Measurements from ENCODE around the gene CAB39. TPM values are rescaled to one million over a fixed set of nuclear protein-coding genes. Genes with fewer than 3 reads are reported as not detected.
"Not testable (repeated sequence)": the region's sequence is repeated elsewhere in the genome, so short reads cannot be mapped to it uniquely, and the experiment has no call there.

Gene CAB39
- total RNA-seq, 2 experiments from 2014 or later = 122 to 148 TPM

DNA sequence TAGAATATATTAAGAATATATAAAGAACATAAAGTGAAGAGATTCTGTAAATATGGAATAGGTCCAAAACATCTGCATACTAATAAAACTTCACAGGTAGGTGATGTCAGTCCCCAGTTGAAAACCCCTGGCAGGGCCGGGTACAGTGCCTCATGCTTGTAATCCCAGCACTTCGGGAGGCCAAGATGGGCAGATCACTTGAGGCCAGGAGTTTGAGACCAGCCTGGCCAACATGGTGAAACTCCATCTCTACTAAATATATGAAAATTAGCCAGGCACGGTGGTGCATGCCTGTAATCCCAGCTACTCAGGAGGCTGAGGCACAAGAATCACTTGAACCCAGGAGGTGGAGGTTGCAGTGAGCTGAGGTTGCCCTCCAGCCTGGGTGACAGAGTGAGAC, 13.9 kb upstream of the CAB39 start:
- intact Hi-C loops (cut with DNase I, micrococcal nuclease); H3K4me3 Mint-ChIP-seq; H3K27ac Mint-ChIP-seq; H3K36me3 Mint-ChIP-seq (ENCODE audit: low read depth); H3K27me3 Mint-ChIP-seq; DNase-seq; POLR2A ChIA-PET; H3K9me3 Mint-ChIP-seq (ENCODE audit: low read depth); ATAC-seq: not testable (repeated sequence)
- CTCF ChIA-PET = interaction anchor here (0.7 to 1.0 kb wide), 2 partner anchors 10 to 100 kb away, joined by 3 read pairs; no protein-coding TSS in a partner anchor
- H3K4me1 Mint-ChIP-seq = peaks cover 18% of the 10 kb centered on the region

DNA sequence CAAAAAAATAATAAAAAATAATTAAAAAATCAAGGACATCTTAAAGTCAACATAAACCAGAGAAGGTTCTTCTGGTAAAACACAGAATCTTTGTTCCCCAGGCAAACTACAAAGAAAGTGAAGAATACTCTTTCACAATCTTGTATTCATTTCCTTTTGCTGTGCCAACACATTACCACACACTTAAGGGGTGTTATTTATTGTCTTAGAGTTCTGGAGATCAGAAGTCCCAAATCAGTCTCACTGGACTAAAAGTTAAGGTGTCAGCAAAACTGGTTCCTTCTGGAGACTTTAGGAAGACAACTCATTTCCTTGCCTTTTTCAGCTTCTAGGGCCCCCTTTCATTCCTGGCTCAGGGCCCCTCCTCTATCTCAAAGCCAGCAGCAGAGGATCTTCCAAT, 12.2 kb upstream of the CAB39 start:
- peaks cover 11% of the 10 kb centered on the region for H3K4me1 Mint-ChIP-seq
- ChIA-PET POLR2A (interaction anchor here (0.7 kb wide), 1 partner anchor 57 kb away, joined by 7 read pairs; no protein-coding TSS in a partner anchor), CTCF (interaction anchor here (1.3 to 1.6 kb wide), 2 partner anchors 10 to 14 kb away, joined by 4 to 5 read pairs; no protein-coding TSS in a partner anchor)
- H3K36me3 Mint-ChIP-seq (ENCODE audit: low read depth) = peaks cover 5% of the 10 kb centered on the region
- H3K27ac Mint-ChIP-seq = peak overlapping the region; percentile 4
- no peak overlapping the region for H3K4me3 Mint-ChIP-seq
- DNase-seq (no peak), ATAC-seq (no peak)
- H3K9me3 Mint-ChIP-seq (ENCODE audit: low read depth) = peaks cover 6% of the 10 kb centered on the region
- intact Hi-C loops (cut with DNase I, micrococcal nuclease) = no loop called here
- H3K27me3 Mint-ChIP-seq = no peaks in the 10 kb centered on the region

DNA sequence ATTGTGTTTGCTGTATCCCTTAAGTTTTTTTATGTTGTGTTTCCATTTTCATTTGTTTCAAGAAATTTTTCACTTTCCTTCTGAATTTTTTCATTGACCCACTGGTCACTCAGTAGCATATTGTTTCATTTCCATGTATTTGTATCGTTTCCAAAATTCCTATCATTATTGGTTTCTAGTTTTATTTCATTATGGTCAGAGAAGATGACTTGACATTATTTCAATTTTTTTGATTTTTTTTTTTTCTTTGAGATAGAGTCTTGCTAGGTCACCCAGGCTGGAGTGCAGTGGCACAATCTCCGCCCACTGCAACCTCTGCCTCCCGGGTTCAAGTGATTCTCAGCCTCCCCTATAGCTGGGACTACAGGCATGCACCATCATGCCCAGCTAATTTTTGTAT, 11.3 kb upstream of the CAB39 start:
- H3K4me3 Mint-ChIP-seq = no peak overlapping the region
- no peak for ATAC-seq

DNA sequence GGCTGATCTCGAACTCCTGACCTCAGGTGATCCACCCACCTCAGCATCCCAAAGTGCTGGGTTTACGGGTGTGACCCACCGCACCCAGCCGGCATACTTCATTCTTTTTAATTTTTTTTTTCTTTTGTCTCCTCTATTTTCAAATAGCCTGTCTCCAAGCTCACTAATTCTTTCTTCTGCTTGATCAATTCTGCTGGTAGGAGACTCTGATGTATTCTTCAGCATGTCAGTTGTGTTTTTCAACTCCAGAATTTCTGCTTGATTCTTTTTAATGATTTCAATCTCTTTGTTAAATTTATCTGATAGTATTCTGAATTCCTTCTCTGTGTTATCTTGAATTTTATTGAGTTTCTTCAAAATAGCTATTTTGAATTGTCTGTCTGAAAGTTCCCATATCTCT, 10.2 kb upstream of the CAB39 start:
- H3K36me3 Mint-ChIP-seq (ENCODE audit: low read depth); H3K27me3 Mint-ChIP-seq; H3K4me1 Mint-ChIP-seq; H3K9me3 Mint-ChIP-seq (ENCODE audit: low read depth); POLR2A ChIA-PET; H3K4me3 Mint-ChIP-seq; ATAC-seq; intact Hi-C loops (cut with DNase I, micrococcal nuclease); H3K27ac Mint-ChIP-seq; DNase-seq: not testable (repeated sequence)
- CTCF ChIA-PET = interaction anchor here (0.6 to 1.3 kb wide), 4 partner anchors 10 to 550 kb away, joined by 3 read pairs; partner anchors contain the start of gene CAB39

More for the DNA sequence above, 11.3 kb upstream of the CAB39 start:
- Mint-ChIP-seq H3K27ac (no peak overlapping the region), H3K4me1 (peaks cover 11% of the 10 kb centered on the region), H3K9me3 (ENCODE audit: low read depth) (peaks cover 6% of the 10 kb centered on the region), H3K36me3 (ENCODE audit: low read depth) (peaks cover 5% of the 10 kb centered on the region), H3K27me3 (no peaks in the 10 kb centered on the region)
- ChIA-PET POLR2A (no interaction called here), CTCF (interaction anchor here (1.2 to 1.6 kb wide), 2 partner anchors 9 to 13 kb away, joined by 3 to 5 read pairs; no protein-coding TSS in a partner anchor)
- DNase-seq = no peak
- intact Hi-C loops (cut with DNase I, micrococcal nuclease) = no loop called here

DNA sequence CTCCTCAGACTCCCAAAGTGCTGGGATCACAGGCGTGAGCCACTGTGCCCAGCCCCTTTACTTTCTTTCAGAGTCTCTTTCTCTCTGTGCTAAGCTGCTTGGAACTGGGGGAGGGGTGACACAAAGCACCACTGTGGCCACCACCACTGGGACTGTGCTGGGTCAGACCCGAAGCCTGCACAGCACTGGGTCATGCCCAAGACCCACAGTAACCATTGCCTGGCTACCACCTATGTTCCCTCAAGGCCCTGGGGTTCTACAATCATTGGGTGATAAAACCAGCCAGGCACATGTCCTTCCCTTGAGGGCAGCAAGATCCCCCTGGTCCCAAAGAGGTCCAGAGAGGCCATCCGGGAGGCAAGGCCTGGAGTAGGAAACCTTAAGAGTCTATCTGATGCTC, 9.1 kb upstream of the CAB39 start:
- peaks cover 5% of the 10 kb centered on the region for H3K36me3 Mint-ChIP-seq (ENCODE audit: low read depth)
- CTCF ChIA-PET = interaction anchor here (0.6 to 1.3 kb wide), 3 partner anchors 9 to 538 kb away, joined by 3 read pairs; partner anchors contain the start of gene CAB39
- intact Hi-C loops (cut with DNase I, micrococcal nuclease) = no loop called here
- no peaks in the 10 kb centered on the region for H3K27me3 Mint-ChIP-seq
- no peak for ATAC-seq
- no peak overlapping the region for H3K27ac Mint-ChIP-seq
- H3K9me3 Mint-ChIP-seq (ENCODE audit: low read depth) = peaks cover 6% of the 10 kb centered on the region
- POLR2A ChIA-PET = no interaction called here
- DNase-seq = no peak
- peaks cover 8% of the 10 kb centered on the region for H3K4me1 Mint-ChIP-seq
- no peak overlapping the region for H3K4me3 Mint-ChIP-seq

DNA sequence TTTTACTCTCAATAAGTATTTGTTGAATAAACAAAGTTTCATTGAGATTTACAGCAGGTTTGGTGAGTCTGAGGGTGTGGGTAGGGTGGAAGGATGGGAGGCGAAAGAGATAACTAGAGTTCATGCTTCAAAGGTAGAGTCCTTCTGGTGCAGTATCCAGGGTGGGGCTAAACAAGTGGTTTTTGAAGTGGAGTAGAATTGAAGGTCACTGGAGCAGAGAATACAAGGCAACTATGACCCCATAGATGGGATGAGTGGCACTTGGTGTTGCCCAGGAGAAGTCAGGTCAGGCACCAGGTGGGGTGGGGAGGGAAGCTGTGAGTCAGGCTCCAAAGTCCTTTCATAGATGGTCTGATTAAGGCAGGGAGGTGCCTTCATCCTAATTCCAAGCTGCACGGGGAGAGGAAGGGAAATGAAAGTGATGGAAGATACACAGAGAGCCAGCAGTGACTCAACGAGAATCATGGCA, 6.6 kb upstream of the CAB39 start:
- peaks cover 2% of the 10 kb centered on the region for H3K4me1 Mint-ChIP-seq
- H3K27me3 Mint-ChIP-seq = no peaks in the 10 kb centered on the region
- ATAC-seq (no peak), DNase-seq (no peak)
- H3K36me3 Mint-ChIP-seq (ENCODE audit: low read depth) = peaks cover 5% of the 10 kb centered on the region
- ChIA-PET CTCF (no interaction called here), POLR2A (no interaction called here)
- intact Hi-C loops (cut with DNase I, micrococcal nuclease) = no loop called here
- H3K9me3 Mint-ChIP-seq (ENCODE audit: low read depth) = peaks cover 6% of the 10 kb centered on the region
- H3K27ac Mint-ChIP-seq = no peak overlapping the region
- H3K4me3 Mint-ChIP-seq = no peak overlapping the region

DNA sequence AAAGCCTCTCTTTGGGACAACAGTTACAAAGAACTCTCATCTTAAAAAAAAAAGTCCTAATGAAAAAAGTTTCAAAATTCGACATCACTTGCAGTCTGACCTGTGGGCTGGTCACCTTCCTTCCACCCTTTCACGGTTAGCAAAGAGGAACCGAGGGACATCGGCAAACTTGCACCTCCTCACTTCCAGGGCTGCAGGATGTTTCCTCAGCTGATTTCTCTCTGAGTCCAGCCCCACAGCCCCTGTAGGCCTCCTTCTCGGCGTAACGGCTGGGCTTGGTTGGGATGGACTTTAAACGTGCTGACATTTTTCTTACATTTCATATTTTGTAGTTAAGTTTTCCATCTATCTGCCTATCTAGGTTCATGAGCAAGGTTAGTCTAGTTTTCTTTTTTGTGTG, 5.7 kb upstream of the CAB39 start:
- DNase-seq (no peak), ATAC-seq (no peak)
- intact Hi-C loops (cut with DNase I, micrococcal nuclease) = no loop called here
- Mint-ChIP-seq H3K9me3 (ENCODE audit: low read depth) (peaks cover 6% of the 10 kb centered on the region), H3K4me1 (peaks cover 9% of the 10 kb centered on the region), H3K4me3 (no peak overlapping the region), H3K27ac (no peak overlapping the region), H3K36me3 (ENCODE audit: low read depth) (peaks cover 5% of the 10 kb centered on the region), H3K27me3 (no peaks in the 10 kb centered on the region)
- CTCF ChIA-PET = interaction anchor here (0.6 kb wide), 1 partner anchor 80 kb away, joined by 3 read pairs; no protein-coding TSS in a partner anchor
- POLR2A ChIA-PET = no interaction called here

DNA sequence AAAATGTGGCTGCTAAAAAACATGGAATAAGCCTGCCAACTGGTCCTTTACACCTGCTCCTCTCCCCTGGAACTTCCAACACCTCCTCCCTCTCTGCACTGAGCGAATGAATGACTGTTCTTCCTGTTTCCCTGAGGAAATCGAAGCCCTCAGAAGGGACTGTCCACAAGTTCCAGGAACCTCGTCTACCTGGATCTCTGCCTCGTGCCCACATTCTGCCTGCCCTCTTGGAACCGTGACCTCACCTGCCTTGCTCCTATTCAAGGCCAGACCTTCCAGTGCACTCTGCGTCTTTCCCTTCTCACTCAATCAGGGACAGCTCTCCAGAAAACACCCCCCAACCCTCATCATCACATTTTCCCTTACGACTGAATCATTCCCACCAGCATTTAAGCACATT, 4.4 kb upstream of the CAB39 start:
- no peak overlapping the region for H3K4me3 Mint-ChIP-seq
- H3K27ac Mint-ChIP-seq = no peak overlapping the region
- intact Hi-C loops (cut with DNase I, micrococcal nuclease) = no loop called here
- H3K9me3 Mint-ChIP-seq (ENCODE audit: low read depth) = no peaks in the 10 kb centered on the region
- ATAC-seq (no peak), DNase-seq (no peak)
- CTCF ChIA-PET = interaction anchor here (0.7 to 2.4 kb wide), 3 partner anchors 10 to 89 kb away, joined by 3 to 15 read pairs (median 3); no protein-coding TSS in a partner anchor
- H3K4me1 Mint-ChIP-seq = peaks cover 13% of the 10 kb centered on the region
- POLR2A ChIA-PET = interaction anchor here (0.5 kb wide), 1 partner anchor 42 kb away, joined by 3 read pairs; no protein-coding TSS in a partner anchor
- no peaks in the 10 kb centered on the region for H3K36me3 Mint-ChIP-seq (ENCODE audit: low read depth)
- no peaks in the 10 kb centered on the region for H3K27me3 Mint-ChIP-seq

DNA sequence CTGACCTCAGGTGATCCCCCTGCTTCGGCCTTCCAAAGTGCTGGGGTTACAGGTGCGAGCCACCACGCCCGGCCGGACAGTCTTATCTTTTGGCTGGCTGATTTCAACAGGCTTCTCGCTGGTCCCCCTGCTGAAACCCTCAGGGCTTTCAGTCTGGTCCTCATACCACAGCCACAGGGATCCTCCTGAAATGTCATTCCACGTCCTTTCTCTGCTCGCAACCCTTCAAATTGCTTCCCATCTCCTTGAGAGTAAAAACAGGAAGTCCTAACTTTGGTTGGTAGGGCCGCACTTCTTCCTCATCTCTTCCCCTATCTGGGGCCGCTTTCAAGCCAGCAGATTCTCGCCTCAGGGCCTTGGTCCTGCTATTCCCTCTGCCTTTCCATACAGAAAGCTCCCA, 1.4 kb upstream of the CAB39 start:
- ATAC-seq = no peak
- ChIA-PET POLR2A (no interaction called here), CTCF (interaction anchor here (0.7 to 2.3 kb wide), 4 partner anchors 10 to 652 kb away, joined by 3 to 10 read pairs (median 4); no protein-coding TSS in a partner anchor)
- Mint-ChIP-seq H3K4me1 (peaks cover 27% of the 10 kb centered on the region), H3K36me3 (ENCODE audit: low read depth) (peaks cover 21% of the 10 kb centered on the region), H3K27me3 (no peaks in the 10 kb centered on the region), H3K4me3 (peak overlapping the region; percentile 94), H3K27ac (peak overlapping the region; percentile 19), H3K9me3 (ENCODE audit: low read depth) (no peaks in the 10 kb centered on the region)
- intact Hi-C loops (cut with DNase I, micrococcal nuclease) = loop anchor here (5.0 to 10.0 kb wide), 5 partner anchors 41 to 706 kb away; partner anchors contain the start of gene SP110 (in 1 of the 2)
- DNase-seq = no peak

DNA sequence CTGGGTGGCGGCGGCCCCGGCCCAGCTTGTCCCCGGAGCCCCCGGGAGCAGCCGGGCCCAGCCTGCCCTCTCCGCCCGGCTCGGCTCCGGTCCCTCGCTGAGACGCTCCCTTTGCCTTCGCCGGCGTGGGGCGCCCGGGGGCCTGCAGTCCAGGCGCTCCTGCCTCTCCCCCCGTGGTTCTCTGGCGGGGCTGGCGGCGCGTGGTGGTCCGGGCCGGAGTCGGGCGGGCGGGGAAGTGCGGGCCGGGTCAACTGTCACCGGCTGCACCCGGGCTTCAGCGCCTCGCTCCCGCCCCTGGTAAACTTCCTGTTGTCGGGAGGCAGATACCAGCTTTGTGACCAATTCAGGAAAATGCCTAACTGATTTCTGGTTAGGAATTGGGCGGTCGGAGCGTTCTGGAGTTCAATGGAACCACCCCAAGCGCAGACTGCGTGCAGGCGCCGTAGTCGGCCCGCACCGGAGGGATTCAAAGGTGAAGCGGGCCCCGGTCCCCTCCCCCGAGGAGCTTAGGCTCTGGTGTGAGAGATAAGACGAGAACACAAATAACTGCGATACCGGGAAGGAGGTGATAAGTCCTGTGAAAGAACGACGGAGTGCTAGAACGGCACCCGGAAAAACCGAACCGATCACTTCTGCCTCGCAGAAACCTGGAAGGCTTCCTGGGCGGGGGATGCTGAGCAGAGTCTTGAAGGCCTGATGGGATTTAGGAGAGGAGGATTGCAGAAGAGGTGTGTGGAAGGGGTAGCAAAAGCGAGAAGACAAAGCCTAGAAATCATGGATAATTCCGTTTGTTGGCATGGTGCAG, 891 bp downstream of the CAB39 start:
- peaks cover 46% of the 10 kb centered on the region for H3K4me1 Mint-ChIP-seq
- H3K27ac Mint-ChIP-seq = peak overlapping the region; percentile 92

DNA sequence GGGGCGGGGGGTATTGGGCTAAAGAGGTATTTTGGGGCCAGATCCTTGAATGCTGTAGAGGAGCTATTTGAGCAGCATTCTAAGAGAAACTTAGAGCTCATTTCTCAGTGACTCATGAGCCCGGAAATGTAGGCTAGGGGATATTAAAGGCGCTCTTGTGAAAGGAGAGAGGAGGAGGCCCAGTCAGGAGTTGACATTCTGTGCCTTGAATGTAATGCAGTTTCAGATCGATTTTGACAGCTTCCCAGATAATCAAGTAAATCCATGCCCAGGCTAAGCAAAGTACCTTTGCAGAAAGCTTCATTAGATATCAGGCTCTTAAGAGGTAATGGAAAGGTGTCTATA, 1.5 kb downstream of the CAB39 start:
- Mint-ChIP-seq H3K9me3 (ENCODE audit: low read depth) (no peaks in the 10 kb centered on the region), H3K27ac (peak overlapping the region; percentile 92), H3K4me3 (peak overlapping the region; percentile 90), H3K27me3 (no peaks in the 10 kb centered on the region), H3K4me1 (peaks cover 50% of the 10 kb centered on the region), H3K36me3 (ENCODE audit: low read depth) (peaks cover 29% of the 10 kb centered on the region)
- ChIA-PET CTCF (interaction anchor here (0.5 to 2.8 kb wide), 39 partner anchors 11 to 647 kb away, joined by 3 to 36 read pairs (median 4); no protein-coding TSS in a partner anchor), POLR2A (interaction anchor here (0.6 to 1.3 kb wide), 13 partner anchors 26 to 793 kb away, joined by 3 to 12 read pairs (median 3); partner anchors contain the start of genes SP140 and TRIP12)
- DNase-seq = peak; percentile 57
- peak; percentile 72 for ATAC-seq
- intact Hi-C loops (cut with DNase I, micrococcal nuclease) = loop anchor here (1.0 to 10.0 kb wide), 7 partner anchors 9 to 709 kb away; partner anchors contain the start of gene SP110 (in 1 of the 2)

More for the DNA sequence above, 891 bp downstream of the CAB39 start:
- Mint-ChIP-seq H3K27me3 (no peaks in the 10 kb centered on the region), H3K4me3 (peak overlapping the region; percentile 90), H3K9me3 (ENCODE audit: low read depth) (no peaks in the 10 kb centered on the region), H3K36me3 (ENCODE audit: low read depth) (peaks cover 29% of the 10 kb centered on the region)
- CTCF ChIA-PET = interaction anchor here (0.5 to 2.8 kb wide), 34 partner anchors 8 to 497 kb away, joined by 3 to 36 read pairs (median 4); no protein-coding TSS in a partner anchor
- POLR2A ChIA-PET = interaction anchor here (0.6 to 1.3 kb wide), 13 partner anchors 26 to 792 kb away, joined by 3 to 12 read pairs (median 3); partner anchors contain the start of genes SP140 and TRIP12
- DNase-seq (peak; percentile 71), ATAC-seq (peak; percentile 42)
- intact Hi-C loops (cut with DNase I, micrococcal nuclease) = loop anchor here (1.0 to 10.0 kb wide), 12 partner anchors 10 to 791 kb away; partner anchors contain the start of genes FBXO36 (in 1 of the 2), PSMD1 (in 1 of the 2), SP110 (in 1 of the 2) and TRIP12 (in 1 of the 2)
